DND-41 (cell line): ENCODE data around the gene FGF1.
A peak's percentile ranks its signal among the peaks of the same experiment; 100 is the strongest.

ENCODE experiments used
- ATAC-seq: fragments of 200-7000 bp; cut with Tn5 transposase; 3 replicates; pipeline ENCODE4 v1.9.1; 2021; ENCODE audit warnings: low read depth; ENCODE audit not compliant: insufficient read depth
- DNase-seq: peaks from one replicate; pipeline ENCODE4 v3.0.0-alpha.2; 2020
- H2AFZ ChIP-seq: 2 replicates; pipeline ENCODE4 v1.6.0; 2012; ENCODE audit warnings: low read depth, low read length
- H3K27ac ChIP-seq: 2 replicates; pipeline ENCODE4 v1.5.1; 2012; ENCODE audit warnings: low read length, inconsistent platforms
- H3K27me3 ChIP-seq: fragments of 200-600 bp; sonication (generic); 2 replicates; pipeline ENCODE4 v1.6.0; 2012; ENCODE audit warnings: low read length, mild to moderate bottlenecking, inconsistent platforms; ENCODE audit not compliant: insufficient read depth, poor library complexity
- H3K36me3 ChIP-seq: 2 replicates; pipeline ENCODE4 v1.5.1; 2012; ENCODE audit warnings: low read length, inconsistent platforms; ENCODE audit not compliant: insufficient read depth
- H3K4me1 ChIP-seq: 2 replicates; pipeline ENCODE4 v1.5.1; 2012; ENCODE audit warnings: mild to moderate bottlenecking, low read length; ENCODE audit not compliant: insufficient read depth
- H3K4me2 ChIP-seq: 2 replicates; pipeline ENCODE4 v1.6.0; 2012; ENCODE audit warnings: mild to moderate bottlenecking, moderate library complexity, low read length, inconsistent platforms; ENCODE audit not compliant: insufficient read depth
- H3K4me3 ChIP-seq, 2 experiments: fragments of 200-600 bp in 1 of 2; shearing (Covaris generic) in 1 of 2; 2 replicates each; pipeline ENCODE4 v1.5.1; 2012 to 2016; ENCODE audit warnings: inconsistent platforms in 2 of 2, low read length in 2 of 2, mild to moderate bottlenecking in 2 of 2, low read depth in 1 of 2, moderate library complexity in 1 of 2
- H3K79me2 ChIP-seq: 2 replicates; pipeline ENCODE4 v1.6.0; 2012; ENCODE audit warnings: low read length, inconsistent platforms; ENCODE audit not compliant: insufficient read depth
- H3K9ac ChIP-seq: 2 replicates; pipeline ENCODE4 v1.6.0; 2012; ENCODE audit warnings: low read depth, mild to moderate bottlenecking, inconsistent platforms, low read length, moderate library complexity
- H3K9me3 ChIP-seq: 2 replicates; pipeline ENCODE4 v1.5.1; 2012; ENCODE audit warnings: low read length, moderate library complexity, mild to moderate bottlenecking, inconsistent platforms; ENCODE audit not compliant: insufficient read depth, severe bottlenecking
- H4K20me1 ChIP-seq: 2 replicates; pipeline ENCODE4 v1.6.0; 2012; ENCODE audit warnings: low read length; ENCODE audit not compliant: insufficient read depth
- EZH2 ChIP-seq: IDR thresholded peaks from 3 replicates; pipeline ENCODE4 v1.6.1; 2012; ENCODE audit warnings: borderline replicate concordance, low read depth, mild to moderate bottlenecking, moderate library complexity, low read length, inconsistent platforms; ENCODE audit not compliant: severe bottlenecking
- TF ChIP-seq, protein P1 (sequence below): IDR thresholded peaks from 2 replicates; pipeline ENCODE4 v1.5.1; 2012; ENCODE audit warnings: borderline replicate concordance, low read length, moderate library complexity, mild to moderate bottlenecking; ENCODE audit not compliant: poor library complexity, severe bottlenecking; ENCODE audit errors: extremely low read depth

FGF1 gene

DNA sequence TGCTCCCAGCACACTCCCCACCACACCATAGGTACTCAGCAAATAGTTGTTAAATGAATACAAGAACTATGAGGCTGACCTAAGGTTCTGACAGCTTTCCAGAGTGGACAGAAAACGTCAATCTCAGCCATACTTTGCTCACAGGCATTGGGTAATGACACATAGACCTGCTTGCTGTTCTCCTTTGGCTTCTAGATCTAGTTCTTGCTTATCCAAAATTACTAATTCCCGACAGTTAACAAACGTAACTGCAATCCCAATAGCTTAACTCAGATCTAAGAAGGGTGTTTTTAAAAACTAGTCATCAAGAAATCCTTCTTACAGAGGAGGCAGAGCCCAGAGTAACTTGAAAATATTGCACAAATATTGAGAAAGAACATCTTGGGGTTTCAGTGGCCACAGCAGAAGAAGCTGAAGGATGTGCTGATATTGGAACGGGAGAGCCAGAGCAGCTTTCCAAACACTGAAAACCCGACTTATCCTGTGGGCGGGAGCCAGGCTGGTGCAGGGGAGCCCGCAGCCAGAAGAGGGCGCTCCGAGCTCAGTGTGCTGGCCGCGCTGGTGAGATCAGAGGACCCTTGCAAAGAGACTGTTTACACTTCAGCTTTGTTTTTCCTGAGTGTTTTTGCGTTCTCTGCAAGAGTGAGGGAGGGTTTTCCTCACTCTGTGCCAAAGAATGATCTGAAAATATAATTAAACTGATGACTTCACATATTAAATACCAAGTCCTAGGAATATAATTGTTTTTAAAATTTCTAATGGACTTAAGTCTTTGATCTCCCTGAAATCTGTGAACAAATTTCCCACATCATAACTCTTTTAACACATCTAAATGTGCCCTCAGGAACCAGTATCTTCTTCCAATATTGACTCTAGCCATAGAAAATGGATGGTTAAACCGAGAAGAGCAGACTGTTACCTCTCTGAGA is 30.3 kb downstream of the FGF1 start:
- peaks cover 3% of the 10 kb centered on the region; the same call in 1 of the 2 replicates for H3K4me1 ChIP-seq
- H3K9ac ChIP-seq: no peak overlapping the region
- H3K9me3 ChIP-seq: no peaks in the 10 kb centered on the region
- DNase-seq (peak; percentile 78), ATAC-seq (peak; percentile 100)
- no peaks in the 10 kb centered on the region for H4K20me1 ChIP-seq
- no peak overlapping the region for H3K4me2 ChIP-seq
- H3K36me3 ChIP-seq: no peaks in the 10 kb centered on the region
- peak overlapping the region; percentile 13; the same call in 1 of the 2 replicates for H2AFZ ChIP-seq
- TF ChIP-seq EZH2: peak; percentile 87
- TF ChIP-seq, protein P1, sequence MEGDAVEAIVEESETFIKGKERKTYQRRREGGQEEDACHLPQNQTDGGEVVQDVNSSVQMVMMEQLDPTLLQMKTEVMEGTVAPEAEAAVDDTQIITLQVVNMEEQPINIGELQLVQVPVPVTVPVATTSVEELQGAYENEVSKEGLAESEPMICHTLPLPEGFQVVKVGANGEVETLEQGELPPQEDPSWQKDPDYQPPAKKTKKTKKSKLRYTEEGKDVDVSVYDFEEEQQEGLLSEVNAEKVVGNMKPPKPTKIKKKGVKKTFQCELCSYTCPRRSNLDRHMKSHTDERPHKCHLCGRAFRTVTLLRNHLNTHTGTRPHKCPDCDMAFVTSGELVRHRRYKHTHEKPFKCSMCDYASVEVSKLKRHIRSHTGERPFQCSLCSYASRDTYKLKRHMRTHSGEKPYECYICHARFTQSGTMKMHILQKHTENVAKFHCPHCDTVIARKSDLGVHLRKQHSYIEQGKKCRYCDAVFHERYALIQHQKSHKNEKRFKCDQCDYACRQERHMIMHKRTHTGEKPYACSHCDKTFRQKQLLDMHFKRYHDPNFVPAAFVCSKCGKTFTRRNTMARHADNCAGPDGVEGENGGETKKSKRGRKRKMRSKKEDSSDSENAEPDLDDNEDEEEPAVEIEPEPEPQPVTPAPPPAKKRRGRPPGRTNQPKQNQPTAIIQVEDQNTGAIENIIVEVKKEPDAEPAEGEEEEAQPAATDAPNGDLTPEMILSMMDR: peak; percentile 99
- no peak overlapping the region for H3K27ac ChIP-seq
- peaks cover 12% of the 10 kb centered on the region for H3K27me3 ChIP-seq
- H3K79me2 ChIP-seq: no peaks in the 10 kb centered on the region
- no peak overlapping the region for H3K4me3 ChIP-seq

DNA sequence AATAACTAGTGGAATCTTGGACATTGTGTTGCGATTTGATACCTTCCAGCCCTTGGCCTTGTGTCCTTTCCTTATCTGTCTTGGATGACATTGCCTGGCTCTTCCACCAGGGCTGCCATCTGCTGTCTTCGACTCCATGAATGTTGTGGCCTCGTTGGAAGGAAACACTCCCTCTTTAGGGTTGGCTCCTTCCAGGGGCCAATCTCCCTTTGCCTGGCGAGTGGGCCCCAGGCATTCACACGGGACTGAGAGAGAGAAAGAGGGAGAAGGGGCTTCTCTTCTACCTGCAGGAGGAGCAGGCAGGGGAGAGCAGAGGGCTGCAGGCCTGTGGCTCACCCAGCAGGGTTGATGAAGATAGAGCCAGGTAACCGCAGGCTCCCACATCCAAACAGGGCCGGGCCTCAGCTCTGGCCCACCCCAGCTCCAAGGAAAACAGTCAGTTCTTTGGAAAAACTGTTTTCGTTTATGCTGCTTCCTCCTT is 31.3 kb downstream of the FGF1 start:
- no peak overlapping the region for H3K4me3 ChIP-seq
- no peaks in the 10 kb centered on the region for H3K79me2 ChIP-seq
- DNase-seq: no peak
- TF ChIP-seq, protein P1: no peak
- no peak for TF ChIP-seq EZH2
- no peak overlapping the region for H3K9ac ChIP-seq
- H2AFZ ChIP-seq: no peak overlapping the region
- H3K4me1 ChIP-seq: peaks cover 3% of the 10 kb centered on the region; the same call in 1 of the 2 replicates
- no peaks in the 10 kb centered on the region for H3K9me3 ChIP-seq
- H3K27me3 ChIP-seq: peaks cover 12% of the 10 kb centered on the region
- ATAC-seq: no peak
- no peak overlapping the region for H3K27ac ChIP-seq
- H4K20me1 ChIP-seq: no peaks in the 10 kb centered on the region
- no peaks in the 10 kb centered on the region for H3K36me3 ChIP-seq
- H3K4me2 ChIP-seq: no peak overlapping the region

DNA sequence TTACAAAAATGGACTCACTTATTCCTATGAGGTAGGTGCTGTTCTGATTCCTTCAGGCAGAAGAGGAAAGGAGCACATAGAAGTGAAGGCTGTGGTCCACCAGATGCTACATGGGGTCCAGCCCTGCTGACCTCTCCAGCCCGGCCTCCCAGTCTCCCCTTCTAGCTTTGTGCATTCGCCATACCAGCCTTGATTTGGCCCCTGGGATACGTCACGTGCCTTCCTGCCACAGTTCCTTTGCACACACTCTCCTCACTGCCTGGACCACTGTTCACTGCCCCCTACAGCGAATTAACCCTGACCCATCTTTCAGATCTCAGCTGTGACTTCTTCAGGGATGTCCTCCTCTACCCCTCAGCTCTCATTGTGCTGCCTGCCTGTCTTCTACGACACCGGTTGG is 32.6 kb downstream of the FGF1 start:
- Histone ChIP-seq H3K9ac (no peak overlapping the region), H3K79me2 (no peaks in the 10 kb centered on the region), H3K9me3 (no peaks in the 10 kb centered on the region), H3K27ac (no peak overlapping the region), H3K27me3 (peaks cover 12% of the 10 kb centered on the region), H3K4me1 (peaks cover 3% of the 10 kb centered on the region; the same call in 1 of the 2 replicates), H2AFZ (no peak overlapping the region), H4K20me1 (no peaks in the 10 kb centered on the region), H3K36me3 (no peaks in the 10 kb centered on the region), H3K4me2 (no peak overlapping the region), H3K4me3 (no peak overlapping the region)
- DNase-seq (no peak), ATAC-seq (no peak)
- TF ChIP-seq EZH2: no peak
- TF ChIP-seq, protein P1: no peak
